HG03575 (cell line): ENCODE data around the gene PIEZO2.

ENCODE experiments used
- ATAC-seq: cut with Tn5 transposase; IDR thresholded peaks from one replicate; pipeline ENCODE4 v1.9.1; 2021; ENCODE audit not compliant: unreplicated experiment, insufficient number of reproducible peaks, low FRiP score; ENCODE audit errors: extremely low read depth

Gene PIEZO2

GRCh38 chr18:10893196-10893595 lies 256.2 kb downstream of the PIEZO2 start:
- ATAC-seq: no peak

GRCh38 chr18:10892786-10893185 lies 256.6 kb downstream of the PIEZO2 start:
- no peak for ATAC-seq

- ATAC-seq: no peak
Observed at GRCh38 chr18:10890022-10890421, 259.3 kb downstream of the PIEZO2 start.

DNA sequence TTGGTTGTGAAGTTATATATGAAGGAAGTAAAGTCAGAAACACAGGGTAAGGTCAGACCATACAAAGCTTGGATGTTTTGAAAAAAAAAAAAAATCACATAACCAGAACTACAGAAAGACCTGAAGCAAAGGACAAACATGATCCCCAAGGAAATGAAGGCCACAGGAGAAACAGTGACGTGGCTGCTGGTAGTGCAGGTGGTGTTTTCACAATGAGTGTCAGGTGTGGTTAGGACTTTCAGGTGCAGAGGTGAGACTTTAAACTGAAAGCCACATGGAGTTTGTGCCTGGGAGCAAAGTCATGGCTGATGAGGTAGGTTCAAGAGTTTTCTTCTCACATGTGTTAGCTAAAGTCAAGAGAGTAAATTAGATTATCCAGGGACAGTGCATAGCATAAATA lies 270.7 kb downstream of the PIEZO2 start:
- no peak for ATAC-seq

DNA sequence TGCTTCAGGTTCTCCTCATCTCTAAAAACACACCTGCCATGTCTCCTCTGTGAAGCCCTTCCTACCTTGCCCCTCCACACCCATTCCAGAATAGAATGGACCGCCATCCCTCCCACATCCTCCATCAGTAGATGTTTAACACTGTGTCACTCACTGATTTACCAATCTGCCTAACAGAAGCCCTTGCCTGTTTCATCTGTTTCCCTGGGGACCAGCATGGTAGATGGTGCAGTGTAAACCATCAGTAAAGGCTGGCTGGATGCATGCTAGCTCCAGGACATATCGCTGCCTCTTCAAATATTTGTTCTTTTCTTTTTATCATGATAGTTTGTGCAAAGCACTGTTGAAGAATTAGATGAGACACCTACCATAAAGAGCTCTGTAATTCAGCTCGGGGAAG lies 271.4 kb downstream of the PIEZO2 start:
- no peak for ATAC-seq

- no peak for ATAC-seq
Observed at GRCh38 chr18:10875811-10876210, 273.6 kb downstream of the PIEZO2 start.

DNA sequence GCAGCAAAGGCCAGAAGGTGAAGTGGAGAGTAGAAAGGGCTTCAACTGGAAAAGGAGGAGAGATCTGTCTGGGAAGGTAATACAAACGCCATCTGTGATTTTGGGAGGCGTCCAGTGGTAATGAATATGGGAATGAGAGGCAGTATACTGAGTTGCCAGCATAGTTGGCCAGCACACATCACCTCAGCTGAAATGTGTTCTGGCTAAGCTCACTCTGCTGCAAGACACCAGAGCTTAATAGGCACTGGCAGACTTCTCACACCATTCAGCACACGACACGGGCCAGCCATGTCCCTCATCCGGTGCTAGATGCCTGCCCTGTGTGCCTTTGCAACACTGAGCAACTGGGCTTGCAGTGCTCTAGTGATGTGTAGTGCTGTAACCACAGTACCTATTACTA lies 277.1 kb downstream of the PIEZO2 start:
- no peak for ATAC-seq

GRCh38 chr18:10864722-10865121 lies 284.6 kb downstream of the PIEZO2 start:
- no peak for ATAC-seq

- no peak for ATAC-seq
Observed at GRCh38 chr18:10863026-10863425, 286.3 kb downstream of the PIEZO2 start.

- ATAC-seq: no peak
Observed at GRCh38 chr18:10860928-10861327, 288.4 kb downstream of the PIEZO2 start.

- ATAC-seq: no peak
Observed at GRCh38 chr18:10860382-10860781, 289.0 kb downstream of the PIEZO2 start.

- ATAC-seq: no peak
Observed at GRCh38 chr18:10858477-10858876, 290.9 kb downstream of the PIEZO2 start.

DNA sequence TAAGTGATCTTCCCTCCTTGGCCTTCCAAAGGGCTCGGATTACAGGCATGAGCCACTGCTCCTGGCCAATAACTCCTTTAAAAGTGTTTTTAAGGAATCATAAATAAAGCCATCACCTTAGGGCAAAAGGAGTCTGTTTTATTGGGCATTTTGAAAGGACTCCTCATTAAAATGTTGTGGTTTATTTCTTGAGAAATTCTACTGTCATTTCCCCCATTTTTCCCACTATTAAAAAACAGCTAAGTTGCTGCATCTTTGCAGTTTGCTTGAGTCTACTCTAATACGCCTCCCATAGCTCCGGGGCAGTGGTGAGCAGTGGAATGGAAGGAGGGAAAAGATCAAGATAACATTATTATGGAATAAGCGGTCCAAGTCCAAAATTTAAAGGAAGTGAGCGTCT lies 293.2 kb downstream of the PIEZO2 start:
- no peak for ATAC-seq

DNA sequence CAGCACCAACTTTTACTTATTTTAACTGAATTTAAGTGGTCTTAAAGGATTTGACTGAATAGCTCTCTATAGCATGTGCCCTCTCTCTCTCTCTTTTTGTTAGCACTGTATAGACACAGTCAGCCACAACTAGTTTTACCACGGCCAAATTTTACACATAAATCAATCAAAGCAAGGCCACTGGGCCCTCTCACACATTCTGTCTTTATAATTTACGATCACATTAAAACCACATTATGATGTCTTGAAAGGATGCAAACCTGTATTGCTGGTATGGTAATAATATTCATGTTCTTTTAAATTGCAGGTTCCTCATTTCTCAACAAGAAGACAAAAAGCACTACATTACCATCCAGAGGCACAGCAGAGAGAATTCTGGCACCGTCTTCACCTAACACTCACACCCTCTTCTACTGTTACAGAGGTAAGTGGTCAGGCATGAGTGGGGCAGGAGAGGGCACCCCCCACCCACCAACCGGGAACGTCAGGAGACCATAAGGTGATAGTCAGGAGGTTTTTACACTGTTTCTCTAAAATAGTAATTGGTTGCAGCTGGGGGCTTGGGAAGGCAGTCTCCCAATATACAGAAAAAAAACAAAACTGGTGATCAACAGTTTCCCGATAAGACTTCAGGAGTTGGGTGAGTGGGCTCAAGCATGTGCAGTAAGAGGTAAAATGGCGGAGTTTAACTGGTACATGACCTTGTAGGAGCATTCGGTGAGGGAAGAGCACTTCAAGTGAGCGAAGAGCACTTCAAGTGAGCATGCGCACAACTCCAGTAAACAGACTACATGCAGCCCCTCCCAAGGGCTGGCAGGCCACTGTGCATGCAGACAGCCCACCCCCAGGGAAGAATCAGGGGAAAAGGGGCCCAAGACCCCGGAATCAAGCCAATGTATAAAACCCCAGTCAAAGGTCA lies 296.7 kb downstream of the PIEZO2 start:
- no peak for ATAC-seq

GRCh38 chr18:10851824-10852319 lies 297.5 kb downstream of the PIEZO2 start:
- ATAC-seq: no peak

DNA sequence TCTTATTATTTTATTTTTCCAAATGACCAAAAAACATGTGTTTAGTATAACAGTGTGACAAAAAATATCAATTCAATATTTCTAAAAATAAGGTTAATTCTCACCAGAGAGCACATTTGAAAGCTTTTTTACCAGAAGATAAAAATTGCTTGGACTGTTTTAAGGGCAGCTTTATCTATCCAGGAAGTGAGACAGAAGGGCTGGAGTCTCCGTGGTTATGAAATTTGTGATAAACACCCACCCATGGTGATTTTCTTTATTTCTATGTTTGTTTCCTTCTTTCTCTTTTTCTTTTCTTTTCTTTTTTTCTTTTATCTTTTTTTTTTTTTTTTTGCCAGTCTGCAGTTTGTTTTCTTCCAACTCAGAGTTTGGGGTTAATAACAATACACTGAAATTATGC lies 298.5 kb downstream of the PIEZO2 start:
- ATAC-seq: no peak

DNA sequence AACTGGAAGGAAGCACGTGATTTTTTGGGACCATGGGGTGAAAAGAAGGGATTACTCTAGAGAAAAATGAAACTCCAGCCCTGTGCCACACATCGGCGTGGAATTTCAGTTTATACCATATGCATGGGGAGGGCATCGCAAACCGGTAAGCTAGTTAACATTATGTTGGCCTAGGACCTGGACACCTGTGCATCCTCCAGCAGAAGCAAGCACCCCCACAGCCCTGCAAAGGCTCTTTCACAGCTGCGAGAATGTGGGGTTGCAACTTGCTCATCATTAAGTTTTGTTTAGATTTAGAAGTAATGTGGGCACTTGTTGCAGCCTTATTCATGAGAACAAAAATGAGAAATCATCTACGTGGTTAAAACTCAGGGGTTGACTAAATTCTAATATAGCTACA lies 299.2 kb downstream of the PIEZO2 start:
- ATAC-seq: no peak

GRCh38 chr18:10847907-10848306 lies 301.5 kb downstream of the PIEZO2 start:
- ATAC-seq: no peak

DNA sequence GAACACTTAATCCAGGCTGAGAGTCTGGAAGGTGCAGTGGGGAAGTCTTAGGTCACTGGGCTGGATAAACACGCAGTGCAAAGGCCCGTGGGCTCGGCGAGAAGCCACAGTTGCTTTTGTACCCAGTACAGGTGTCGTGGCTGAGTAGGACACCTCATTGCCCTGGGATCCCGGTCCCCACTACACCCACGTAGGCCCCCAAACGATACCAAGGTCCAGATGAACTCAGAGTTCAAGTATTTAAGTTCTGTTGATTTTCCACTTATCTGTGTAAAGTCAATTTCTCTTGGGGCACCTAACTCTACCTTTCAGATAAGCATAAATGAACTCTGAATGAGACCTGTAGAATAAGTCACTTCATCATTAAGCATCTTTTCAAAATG lies 302.0 kb downstream of the PIEZO2 start:
- ATAC-seq: no peak

- ATAC-seq: no peak
Observed at GRCh38 chr18:10846657-10847407, 302.5 kb downstream of the PIEZO2 start.
